H54 (cell line): ENCODE results near the gene FAM83G.

ENCODE experiments used
- DNase-seq: peaks from one replicate; pipeline ENCODE4 v3.0.0; 2011; ENCODE audit warnings: low spot score, mixed read lengths; ENCODE audit not compliant: insufficient read length
- FAIRE-seq: peaks from 3 replicates; lab custom pipeline; 2011; peaks lifted over from hg19 to GRCh38; lab: Jason Lieb, UNC
- POLR2A ChIP-seq: IDR thresholded peaks from 2 replicates; pipeline ENCODE4 v1.6.1; 2011; ENCODE audit warnings: low read depth, mild to moderate bottlenecking, low read length

The FAM83G gene

DNA sequence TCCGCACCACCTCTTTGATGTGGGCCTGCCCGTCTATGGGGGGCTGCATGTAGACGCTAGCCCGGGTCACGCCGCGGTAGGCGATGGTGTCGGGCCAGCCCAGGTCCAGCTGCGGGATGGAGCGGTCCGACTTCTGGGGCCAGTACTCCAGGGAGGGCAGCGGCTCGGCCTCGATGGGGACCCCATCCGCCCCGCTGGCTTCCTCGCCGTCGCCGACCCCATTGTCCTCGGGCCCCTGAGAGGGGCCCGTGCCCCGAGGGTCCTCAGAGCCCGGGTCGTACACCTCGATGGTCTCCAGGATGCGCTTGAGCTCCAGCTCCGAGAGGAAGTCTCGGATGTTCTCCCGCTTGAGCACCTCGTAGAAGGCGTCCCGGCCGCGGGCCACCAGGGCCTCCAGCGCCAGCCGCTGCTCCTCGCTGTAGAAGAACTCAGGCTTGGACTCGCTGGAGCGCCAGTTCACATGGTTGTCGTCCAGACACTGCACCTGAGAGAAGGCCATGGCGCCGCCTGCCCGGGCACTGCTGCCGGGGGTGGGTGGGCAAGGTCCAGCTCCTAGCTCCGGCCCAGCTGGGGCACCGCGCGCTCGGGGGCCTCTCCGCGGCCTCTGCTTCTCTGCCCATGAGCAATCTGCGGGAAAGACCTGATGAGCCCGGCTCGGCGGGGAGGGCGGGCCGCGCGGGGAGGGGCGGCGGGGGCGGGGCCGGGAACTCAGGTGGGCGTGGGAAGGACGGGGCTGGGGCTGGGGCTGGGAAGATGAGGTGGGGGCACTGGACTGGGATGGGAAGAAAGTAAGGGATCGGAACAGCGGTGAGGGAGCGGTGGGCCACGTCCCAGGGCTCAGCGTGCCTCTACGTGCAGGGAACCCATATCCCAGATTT lies 782 bp downstream of the FAM83G start:
- DNase-seq: peak; percentile 65
- no peak for TF ChIP-seq POLR2A
- no peak for FAIRE-seq

DNA sequence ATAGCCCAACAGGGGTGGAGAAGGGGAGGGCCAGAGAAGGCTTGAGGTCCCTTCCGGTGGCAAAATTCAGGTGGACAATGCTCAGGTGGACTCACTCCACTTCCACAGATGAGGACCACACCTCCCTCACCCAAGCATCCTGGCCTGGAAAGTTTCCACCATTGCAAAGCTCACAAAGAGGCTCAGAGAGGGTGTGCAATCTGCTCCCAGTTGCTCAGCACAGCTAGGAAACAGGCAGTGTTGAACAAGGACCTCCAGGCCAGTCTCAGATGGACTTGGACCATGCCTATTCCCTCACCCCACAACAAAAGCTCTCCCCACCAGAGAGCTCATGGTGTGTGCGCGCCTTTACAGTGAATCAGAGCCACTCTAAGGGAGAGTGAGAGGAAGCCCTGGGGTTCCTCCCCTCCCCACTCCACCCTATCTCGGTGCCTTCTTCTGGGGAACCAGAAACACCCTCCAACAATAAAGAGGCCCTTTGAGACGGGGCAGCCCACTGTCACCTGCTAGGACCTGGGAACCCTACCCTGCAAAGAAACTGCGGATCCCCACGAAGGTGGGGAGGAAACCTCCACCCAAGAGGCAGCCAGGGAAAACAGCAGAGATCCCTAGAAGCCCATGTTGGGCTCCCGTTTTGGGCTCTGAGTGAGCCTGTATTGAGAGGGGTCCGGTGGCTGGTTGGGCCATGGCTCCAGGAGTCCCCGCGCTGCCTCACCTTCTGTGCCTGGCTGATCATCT lies 1.6 kb downstream of the FAM83G start:
- FAIRE-seq (no peak), DNase-seq (peak; percentile 81)
- no peak for TF ChIP-seq POLR2A

DNA sequence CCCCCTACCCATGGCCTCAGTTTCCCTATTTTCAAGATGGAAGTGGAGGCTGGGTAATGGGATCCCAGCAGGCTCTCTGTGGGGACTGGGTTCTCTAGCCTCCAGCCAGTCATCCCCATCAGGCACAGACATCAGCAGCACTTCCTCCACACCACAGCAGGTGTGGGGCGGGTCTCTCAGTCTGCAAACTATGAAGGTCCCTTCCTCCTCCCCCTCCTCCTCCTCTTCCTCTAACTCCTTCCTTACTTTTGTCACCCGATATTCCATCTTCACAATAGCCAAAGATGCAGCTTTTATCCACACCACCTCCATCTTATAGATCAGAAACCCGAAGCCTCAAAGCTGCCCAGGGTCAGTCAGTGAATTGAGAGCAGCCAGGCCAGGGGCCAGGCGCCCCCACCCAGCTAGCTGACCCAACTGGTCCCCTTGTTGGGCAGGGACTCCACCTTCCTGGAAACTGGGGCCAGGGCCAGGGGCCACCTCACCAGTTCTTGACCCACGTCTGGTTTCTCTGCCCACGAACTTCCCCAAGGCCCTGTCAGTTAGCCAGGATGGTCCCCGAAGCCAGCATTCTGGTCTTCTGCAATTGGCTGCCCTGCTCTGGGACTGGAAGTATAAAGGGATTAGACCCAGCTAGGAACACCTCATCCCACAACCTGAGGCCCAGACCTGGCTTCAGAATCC lies 2.5 kb downstream of the FAM83G start:
- no peak for TF ChIP-seq POLR2A
- DNase-seq (no peak), FAIRE-seq (no peak)

DNA sequence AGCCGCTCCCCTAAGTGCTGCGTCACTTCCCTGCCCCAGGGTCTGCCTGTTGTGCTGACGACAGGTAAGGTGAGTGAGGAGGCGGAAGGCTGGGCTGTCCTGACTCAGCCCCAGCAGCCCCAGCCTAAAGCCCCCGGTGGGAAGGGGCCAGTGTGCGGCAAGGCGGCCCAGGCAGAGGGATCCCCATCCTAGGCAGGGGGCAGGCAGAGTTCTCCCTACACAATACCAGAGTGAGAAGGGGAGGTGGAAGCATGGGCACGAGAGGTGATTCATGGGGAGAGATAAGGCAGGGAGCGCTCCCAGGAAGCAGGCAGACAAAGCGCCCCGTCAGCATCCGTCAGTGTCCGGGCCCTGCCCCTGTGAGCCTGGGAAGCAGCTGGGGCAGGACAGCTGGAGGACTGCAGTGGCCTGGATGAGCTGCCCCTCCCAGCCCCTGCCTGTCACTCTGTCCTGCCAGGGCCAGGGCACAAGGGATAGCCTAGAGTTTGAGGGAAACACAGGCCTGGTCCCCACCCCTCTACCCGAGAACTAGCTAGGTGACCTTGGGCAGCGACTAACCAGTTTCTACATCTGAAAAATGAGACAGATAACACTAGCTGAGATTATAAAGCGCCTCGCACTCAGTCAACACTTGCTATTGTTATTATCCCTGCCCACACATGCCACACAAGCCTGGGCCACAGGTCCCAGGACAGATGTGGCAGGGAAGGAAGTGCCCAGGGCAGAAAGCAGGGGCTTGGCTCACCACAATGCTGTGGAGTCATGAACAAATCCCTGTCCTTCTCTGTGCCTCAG lies 3.8 kb downstream of the FAM83G start:
- DNase-seq: peak; percentile 56
- no peak for FAIRE-seq

DNA sequence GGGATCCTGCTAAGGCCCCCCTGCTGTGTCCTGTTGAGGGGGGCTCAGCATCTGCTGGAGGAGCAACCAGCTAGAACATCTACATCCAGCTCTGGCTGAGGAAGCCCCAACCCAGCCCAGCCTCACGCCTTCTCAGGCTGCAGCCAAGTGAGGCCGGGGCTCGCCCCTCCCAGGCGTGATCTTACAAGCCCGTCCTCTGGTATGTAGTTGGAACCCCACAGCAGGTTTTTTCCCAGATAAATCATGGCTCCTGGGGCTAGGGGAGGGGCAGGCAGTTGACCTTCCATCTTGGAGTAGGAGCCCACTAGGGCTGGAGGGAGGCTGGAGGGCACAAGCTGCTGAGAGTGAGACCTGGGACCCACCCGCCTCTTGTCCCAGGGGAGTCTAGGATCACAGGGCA lies 4.7 kb downstream of the FAM83G start:
- FAIRE-seq: no peak
- no peak for TF ChIP-seq POLR2A

More for the DNA sequence above, 3.8 kb downstream of the FAM83G start:
- no peak for TF ChIP-seq POLR2A

DNA sequence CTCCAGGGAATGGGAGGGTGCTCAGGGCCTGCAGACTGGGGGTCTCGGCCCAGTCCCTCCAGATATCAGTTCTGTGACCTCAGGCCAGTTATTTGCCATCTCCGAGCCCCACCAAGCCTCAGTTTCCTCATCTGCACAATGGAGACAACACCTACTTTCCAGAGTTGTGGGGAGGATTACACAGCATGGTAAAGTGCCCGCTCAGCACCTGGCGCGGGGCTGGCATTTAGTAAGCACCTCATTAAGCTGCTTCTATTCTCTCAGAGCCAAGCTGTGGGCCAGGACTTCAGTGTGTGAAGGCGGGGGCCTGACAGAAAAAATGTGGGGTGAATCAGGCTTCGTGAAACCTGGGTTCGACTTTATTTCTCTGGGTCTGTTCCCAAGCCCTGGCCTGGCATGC lies 5.2 kb downstream of the FAM83G start:
- DNase-seq (no peak), FAIRE-seq (no peak)
- TF ChIP-seq POLR2A: no peak

More for the DNA sequence above, 4.7 kb downstream of the FAM83G start:
- no peak for DNase-seq

DNA sequence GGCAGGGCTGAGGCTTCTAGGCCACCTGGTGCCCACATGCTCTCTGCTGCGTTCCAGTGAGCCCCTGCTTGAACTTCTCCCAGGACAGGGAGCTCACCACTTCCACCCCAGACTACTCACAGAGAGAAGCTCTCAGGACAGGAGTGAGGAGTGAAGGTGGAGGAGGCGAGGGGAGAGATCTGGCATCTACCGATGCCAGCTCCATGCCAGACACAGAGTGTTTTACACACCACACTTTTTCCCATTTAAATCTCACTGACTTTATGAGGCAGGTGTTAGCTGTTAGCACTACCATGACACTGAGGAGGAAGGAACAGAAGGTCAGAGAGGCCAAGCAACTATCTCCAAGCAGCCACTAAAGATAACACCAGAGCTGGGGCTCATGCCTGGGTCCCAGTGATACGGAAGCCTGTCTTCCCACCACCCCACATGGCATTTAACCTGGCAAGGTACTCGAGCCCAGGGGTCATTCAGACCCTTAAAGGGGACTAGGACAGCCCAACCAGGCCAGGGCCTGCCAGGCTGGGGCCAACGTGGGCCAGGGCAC lies 6.8 kb downstream of the FAM83G start:
- TF ChIP-seq POLR2A: no peak
- FAIRE-seq (no peak), DNase-seq (no peak)

DNA sequence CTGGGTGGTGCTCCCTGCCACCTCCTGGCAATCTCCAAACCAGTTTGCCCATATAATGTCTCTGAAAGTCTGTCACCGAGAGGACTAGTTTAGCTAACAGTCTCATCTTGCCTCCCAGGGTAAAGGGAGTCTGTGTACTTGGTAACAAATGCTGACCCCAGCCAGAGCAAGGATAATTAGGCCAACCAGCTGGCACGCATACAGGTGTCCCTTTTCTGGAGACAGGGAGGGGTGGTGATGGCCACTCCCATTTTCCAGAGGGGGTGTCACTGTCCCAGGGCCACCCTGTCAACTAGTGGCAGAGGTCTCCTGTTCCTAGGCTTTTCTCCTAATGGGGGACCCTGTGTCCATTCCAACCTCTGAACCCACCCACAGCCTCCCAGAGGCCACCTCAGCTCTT lies 8.1 kb downstream of the FAM83G start:
- DNase-seq (no peak), FAIRE-seq (no peak)
- no peak for TF ChIP-seq POLR2A

DNA sequence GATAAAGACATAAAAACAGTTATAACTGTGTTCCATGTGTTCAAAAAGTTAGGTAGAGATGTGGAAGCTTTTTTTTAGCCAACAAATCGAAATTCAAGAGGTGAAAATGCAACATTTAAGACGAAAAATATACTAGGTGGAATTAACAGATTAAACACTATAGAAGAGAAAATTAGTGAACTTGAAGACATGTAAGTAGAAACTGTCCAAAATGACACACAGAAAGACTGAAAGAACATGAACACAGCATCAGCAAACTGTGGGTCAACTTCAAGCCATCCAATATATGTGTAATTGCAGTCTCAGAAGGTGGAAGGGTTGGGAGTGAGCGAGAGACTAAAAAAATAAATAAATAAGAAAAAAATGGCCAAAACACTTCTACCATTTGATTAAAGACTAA lies 9.3 kb downstream of the FAM83G start:
- TF ChIP-seq POLR2A: no peak
- FAIRE-seq (no peak), DNase-seq (no peak)

DNA sequence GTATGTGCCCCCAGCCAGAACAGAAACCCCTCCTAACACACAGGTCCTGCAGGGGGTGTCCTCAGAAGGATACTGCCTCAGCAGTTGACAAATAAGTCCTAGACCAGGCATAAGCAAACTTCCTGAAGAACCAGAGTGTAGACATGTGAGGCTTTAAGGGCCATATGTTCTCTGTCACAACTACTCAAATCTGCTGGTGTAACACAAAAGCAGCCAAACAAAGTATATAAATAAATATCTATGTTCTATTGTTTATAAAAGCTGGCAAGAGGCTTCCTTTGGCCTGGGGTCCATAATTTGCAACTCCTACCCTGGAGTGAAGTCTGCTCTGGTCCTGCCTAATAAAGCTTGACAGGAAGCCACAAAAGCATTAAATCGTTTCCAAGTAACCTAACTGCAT lies 9.9 kb downstream of the FAM83G start:
- DNase-seq (no peak), FAIRE-seq (no peak)
- TF ChIP-seq POLR2A: no peak

DNA sequence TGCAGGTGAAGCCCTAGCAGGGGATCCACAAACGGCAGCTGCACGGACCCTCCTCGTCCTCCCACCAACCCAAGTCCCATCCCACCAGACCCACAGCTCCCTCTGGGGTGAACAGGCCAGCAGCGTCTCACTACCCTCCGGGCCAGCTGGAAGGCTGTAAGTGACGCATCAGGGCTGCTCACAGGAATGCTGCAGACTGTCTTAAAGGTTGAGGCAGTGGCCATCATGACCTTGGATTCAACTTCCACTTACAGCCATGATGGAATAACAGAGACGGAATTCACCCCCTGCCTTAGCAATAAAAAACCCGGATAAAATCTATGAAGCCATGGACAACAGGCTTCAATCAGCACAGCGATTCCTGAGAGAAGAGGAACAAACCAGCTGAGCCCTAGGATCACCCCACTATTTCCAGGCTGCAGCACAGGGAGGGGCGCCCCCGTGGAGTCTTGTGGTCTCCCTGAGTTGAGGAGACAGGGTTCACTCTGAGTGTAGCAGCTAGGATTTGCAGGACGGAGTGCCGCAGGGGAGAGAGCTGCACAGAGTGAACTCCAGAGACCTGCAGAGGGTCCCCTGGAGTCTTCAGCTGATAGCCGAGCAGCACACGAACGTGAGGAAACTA lies 10.5 kb downstream of the FAM83G start:
- no peak for DNase-seq
- no peak for FAIRE-seq

DNA sequence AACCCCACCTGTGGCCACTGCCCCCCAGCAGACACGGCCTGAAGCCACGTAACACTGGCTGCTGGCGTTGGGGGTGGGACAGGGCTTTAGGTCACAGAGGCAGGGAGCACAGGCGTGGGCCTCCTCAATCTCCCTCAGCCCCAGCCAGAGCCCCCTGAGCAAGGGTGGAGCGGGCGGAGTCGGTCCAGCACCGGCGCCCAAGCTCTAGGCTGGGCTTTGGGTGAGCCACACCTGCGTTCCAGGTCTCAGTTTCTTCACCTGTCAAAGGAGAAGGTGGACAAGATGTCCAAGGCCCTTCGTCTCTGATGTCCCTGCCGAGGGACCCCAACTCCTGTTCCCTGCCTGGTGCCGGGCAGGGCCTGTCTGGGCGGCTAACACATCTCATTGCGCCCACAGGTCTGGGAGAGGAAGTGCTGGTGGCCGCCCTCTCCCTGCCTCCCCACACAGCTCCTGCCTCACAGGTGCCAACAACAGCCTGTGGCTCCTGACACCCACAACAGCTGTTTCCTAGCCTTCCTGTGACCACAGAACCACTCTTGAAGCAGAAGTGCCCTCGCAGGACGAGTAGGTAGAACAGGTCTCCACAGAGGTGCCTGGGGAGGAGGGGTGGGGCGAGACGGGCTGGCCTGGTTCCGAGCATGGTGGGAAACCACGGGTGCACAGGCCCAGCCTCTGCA lies 12.0 kb downstream of the FAM83G start:
- DNase-seq: no peak
- TF ChIP-seq POLR2A: no peak
- FAIRE-seq: no peak

More for the DNA sequence above, 10.5 kb downstream of the FAM83G start:
- no peak for TF ChIP-seq POLR2A
